K562 (cell line): ENCODE results near the gene PLPP1. TPM values are rescaled to one million over a fixed set of nuclear protein-coding genes. Genes with fewer than 3 reads are reported as not detected.

Experiments
- ATAC-seq: fragments of 200-7000 bp; cut with Tn5 transposase; 3 replicates; pipeline ENCODE4 v1.9.1; 2020; ENCODE audit warnings: moderate library complexity
- BruUV-seq: library from RNA; stranded (reverse); fragments of 400-500 nt; replicated peaks from 2 replicates; lab custom pipeline; 2021; lab: Mats Ljungman, UMichigan
- CTCF ChIA-PET: fragments of 300-600 bp; formaldehyde crosslinking; extraction: SDS; loops from one replicate; lab custom pipeline; 2021; ENCODE audit warnings: low intra/inter-chr PET ratio; lab: Yijun Ruan, JAX
- POLR2A ChIA-PET: fragments of 300-600, 350-650 bp; sonication (Branson Sonifier 250); formaldehyde crosslinking; extraction: SDS; loops from one replicate; lab custom pipeline; 2021; ENCODE audit warnings: antibody characterized with exemption, inconsistent platforms; lab: Yijun Ruan, JAX
- DNase-seq, 4 experiments: peaks; one replicate each; pipeline versions ENCODE4 v3.0.0 to v3.0.0-alpha.2; 2011 to 2018; ENCODE audit warnings: low spot score in 3 of 4, mixed read lengths in 3 of 4; ENCODE audit errors: extremely low read depth in 1 of 4
- FAIRE-seq: peaks from 2 replicates; lab custom pipeline; 2011; peaks lifted over from hg19 to GRCh38; lab: Jason Lieb, UNC
- H2AFZ ChIP-seq: 2 replicates; pipeline ENCODE4 v1.6.0; 2011; ENCODE audit warnings: low read depth, low read length, control low read depth, inconsistent platforms
- H3K27ac ChIP-seq: fragments of 200-600 bp; 3 replicates; pipeline ENCODE4 v1.8.0; 2011; ENCODE audit warnings: low read depth, mild to moderate bottlenecking, control low read depth, inconsistent platforms, low read length, moderate library complexity, mixed read lengths; ENCODE audit errors: extremely low read depth
- H3K27me3 ChIP-seq, 2 experiments: fragments of 300-600 bp in 1 of 2; 2 replicates in 1 of 2; 3 replicates in 1 of 2; pipeline versions ENCODE4 v1.6.0 to v1.8.0; 2011; ENCODE audit warnings: inconsistent platforms in 2 of 2, low read length in 2 of 2, mild to moderate bottlenecking in 1 of 2, mixed read lengths in 1 of 2, moderate library complexity in 1 of 2; ENCODE audit not compliant: control insufficient read depth in 2 of 2, insufficient read depth in 2 of 2
- H3K36me3 ChIP-seq: fragments of 300-600 bp; 3 replicates; pipeline ENCODE4 v1.8.0; 2011; ENCODE audit warnings: mild to moderate bottlenecking, low read length, inconsistent platforms; ENCODE audit not compliant: control insufficient read depth, insufficient read depth
- H3K4me1 ChIP-seq, 2 experiments: fragments of 200-600 bp in 1 of 2; replicated peaks in 1 of 2; 2 replicates in 1 of 2; 3 replicates in 1 of 2; pipeline versions ENCODE4 v1.5.1 to v1.8.0; 2011; ENCODE audit warnings: inconsistent platforms in 2 of 2, low read length in 2 of 2, mild to moderate bottlenecking in 1 of 2, mixed read lengths in 1 of 2, moderate library complexity in 1 of 2; ENCODE audit not compliant: control insufficient read depth in 2 of 2, insufficient read depth in 2 of 2
- H3K4me2 ChIP-seq: 2 replicates; pipeline ENCODE4 v1.6.1; 2011; ENCODE audit warnings: low read length, control low read depth, inconsistent platforms, mixed read lengths; ENCODE audit not compliant: insufficient read depth
- H3K4me3 ChIP-seq: fragments of 200-600 bp; sonication (generic), shearing (Covaris generic); 2 replicates; pipeline ENCODE4 v1.5.1; 2016; ENCODE audit warnings: control low read depth, inconsistent platforms
- H3K79me2 ChIP-seq: fragments of 200-600 bp; 3 replicates; pipeline ENCODE4 v1.8.0; 2011; ENCODE audit warnings: low read length, inconsistent platforms; ENCODE audit not compliant: control insufficient read depth, insufficient read depth
- H3K9ac ChIP-seq, 2 experiments: 2 replicates each; pipeline versions ENCODE4 v1.6.0 to v1.6.1; 2011; ENCODE audit warnings: low read depth in 2 of 2, low read length in 2 of 2, control low read depth in 1 of 2, inconsistent platforms in 1 of 2, mild to moderate bottlenecking in 1 of 2, mixed read lengths in 1 of 2; ENCODE audit not compliant: insufficient read depth in 1 of 2
- H3K9me1 ChIP-seq: one replicate; pipeline ENCODE4 v1.6.0; 2011; ENCODE audit warnings: inconsistent platforms, mild to moderate bottlenecking, low read length, moderate library complexity; ENCODE audit not compliant: control insufficient read depth, insufficient read depth
- H3K9me3 ChIP-seq: replicated peaks from 2 replicates; pipeline ENCODE4 v1.5.1; 2011; ENCODE audit warnings: low read depth, low read length, inconsistent platforms; ENCODE audit not compliant: control insufficient read depth, insufficient read depth
- H4K20me1 ChIP-seq: replicated peaks from 2 replicates; pipeline ENCODE4 v1.6.1; 2011; ENCODE audit warnings: low read length, inconsistent platforms, mixed read lengths; ENCODE audit not compliant: control insufficient read depth, insufficient read depth
- C11orf30 ChIP-seq: fragments of 450-650 bp; IDR thresholded peaks from 2 replicates; pipeline ENCODE4 v1.6.1; 2016; ENCODE audit warnings: low read depth, mild to moderate bottlenecking
- HDAC8 ChIP-seq: fragments of 450-650 bp; IDR thresholded peaks from 2 replicates; pipeline ENCODE4 v1.6.1; 2016; ENCODE audit warnings: mild to moderate bottlenecking, missing genetic modification characterization, moderate library complexity, missing compliant biosample characterization
- ILF3 ChIP-seq: fragments of 450-650 bp; IDR thresholded peaks from 2 replicates; pipeline ENCODE4 v1.6.1; 2018; ENCODE audit warnings: antibody characterized with exemption, mild to moderate bottlenecking, moderate library complexity, borderline replicate concordance
- MAX ChIP-seq: sonication (generic); formaldehyde crosslinking; IDR thresholded peaks from 2 replicates; pipeline ENCODE4 v1.9.0; 2022; ENCODE audit warnings: mild to moderate bottlenecking, missing genetic modification reagents
- NFATC3 ChIP-seq: fragments of 450-650 bp; IDR thresholded peaks from 2 replicates; pipeline ENCODE4 v1.6.1; 2017; ENCODE audit warnings: mild to moderate bottlenecking
- POLR2AphosphoS2 ChIP-seq: IDR thresholded peaks from 2 replicates; pipeline ENCODE4 v1.6.1; 2012; ENCODE audit warnings: low read length, improper control_type of control experiment
- RBM39 ChIP-seq: fragments of 200-400 bp; formaldehyde crosslinking; optimal IDR thresholded peaks from 2 replicates; pipeline ENCODE3; 2018; ENCODE audit warnings: low read depth, low read length
- SNRNP70 ChIP-seq: fragments of 200-400 bp; formaldehyde crosslinking; optimal IDR thresholded peaks from 2 replicates; pipeline ENCODE3; 2017; ENCODE audit warnings: low read depth, low read length
- ZFP30 ChIP-seq: fragments of 250-450 bp; sonication (Bioruptor Pico); IDR thresholded peaks from 2 replicates; pipeline ENCODE4 v1.8.0; 2022; ENCODE audit warnings: moderate library complexity, mild to moderate bottlenecking, inconsistent platforms, borderline replicate concordance
- ZNF197 ChIP-seq: fragments of 200-800 bp; sonication (Bioruptor generic); IDR thresholded peaks from 2 replicates; pipeline ENCODE4 v1.6.1; 2016; ENCODE audit warnings: low read depth, missing genetic modification characterization, missing compliant biosample characterization
- ZNF324 ChIP-seq: fragments of 250-450 bp; sonication (Bioruptor Pico); IDR thresholded peaks from 2 replicates; pipeline ENCODE4 v1.4.0; 2020; ENCODE audit warnings: mild to moderate bottlenecking
- ZNF449 ChIP-seq: fragments of 250-450 bp; sonication (Bioruptor Pico); IDR thresholded peaks from 2 replicates; pipeline ENCODE4 v1.8.0; 2022; ENCODE audit warnings: moderate library complexity, mild to moderate bottlenecking, inconsistent platforms
- ZNF717 ChIP-seq: fragments of 250-450 bp; sonication (Bioruptor Pico); IDR thresholded peaks from 2 replicates; pipeline ENCODE4 v1.5.0; 2021
- WGBS: fragments of 100-300 bp; shearing (Covaris generic); methylation state at CpG from one replicate; pipeline ENCODE4 v1.1.6; 2016; ENCODE audit warnings: low coverage, mixed read lengths; ENCODE audit not compliant: insufficient coverage; ENCODE audit errors: missing lambda C conversion rate; 5-methylcytosine and 5-hydroxymethylcytosine counted together
- in situ Hi-C: fragments of 300-500 bp; cut with MboI; formaldehyde crosslinking; loops from 4 replicates; pipeline ENCODE4 v1.15.0; 2018; ENCODE audit warnings: inconsistent platforms, mixed read lengths
- intact Hi-C: fragments of 100-400 bp; cut with micrococcal nuclease; formaldehyde crosslinking; loops from 2 replicates; pipeline ENCODE4 v1.14.2; 2022
- polyA plus RNA-seq, 8 experiments: library from polyadenylated mRNA; depleted of rRNA in 4 of 8; stranded (reverse) in 5 of 8; unstranded in 3 of 8; fragments of >200 nt; fragmentation: Nextera tagmentation in 2 of 8; fragmentation: Illumina TruSeq in 1 of 8; extraction: Ambion mirVana in 2 of 8; extraction: Trizol in 1 of 8; gene quantifications; 2 replicates each; pipeline versions ENCODE4 v1.2.1 to v1.2.3, GENCODE V29; 2011 to 2014; ENCODE audit warnings: inconsistent platforms in 1 of 8, missing spikeins in 1 of 8
- total RNA-seq, 7 experiments: library from RNA; depleted of rRNA in 6 of 7; stranded (reverse); fragments of >200 nt in 6 of 7; fragmentation: Illumina TruSeq in 2 of 7; extraction: Trizol in 2 of 7; gene quantifications; 2 replicates each; pipeline versions ENCODE4 v1.2.1 to v1.2.3, GENCODE V29; 2011 to 2021; ENCODE audit warnings: low replicate concordance in 1 of 7

The PLPP1 gene
- total and polyA plus RNA-seq, 9 of the 15 experiments (the other 6 are each of a cell fraction or from before 2014, with no cell fraction given): 0.04 to 0.24 (median 0.04) TPM; not detected in 6

GRCh38 chr5:55524816-55525215 lies 9.9 kb downstream of the PLPP1 start:
- TF ChIP-seq SNRNP70 (no peak), ILF3 (no peak), C11orf30 (no peak), HDAC8 (no peak), MAX (no peak), ZNF717 (no peak), ZNF324 (CRISPR knock-in tag) (no peak), NFATC3 (no peak), ZNF449 (no peak), POLR2AphosphoS2 (no peak), ZFP30 (no peak), RBM39 (no peak), ZNF197 (CRISPR knock-in tag) (no peak)
- no TSS peak for BruUV-seq
- no peaks in the 10 kb centered on the region; the same call in 1 of the 2 replicates for H4K20me1 ChIP-seq
- ChIA-PET POLR2A (no interaction called here), CTCF (no interaction called here)
- in situ Hi-C loops (no loop called here), intact Hi-C loops (no loop called here)
- H3K4me1 ChIP-seq: no peaks in the 10 kb centered on the region
- ATAC-seq: no peak
- no peaks in the 10 kb centered on the region for H3K79me2 ChIP-seq
- no peaks in the 10 kb centered on the region for H3K9me3 ChIP-seq
- H2AFZ ChIP-seq: no peak overlapping the region
- H3K9me1 ChIP-seq: no peaks in the 10 kb centered on the region
- FAIRE-seq: no peak
- no peak overlapping the region for H3K4me2 ChIP-seq
- no peak overlapping the region for H3K27ac ChIP-seq
- WGBS: 5% methylated on average over 1 of the region's 1 CpG
- no peak for DNase-seq
- H3K27me3 ChIP-seq: peaks cover 3 to 5% of the 10 kb centered on the region in 2 experiments; a peak in 3 of 5 replicates
- H3K9ac ChIP-seq: no peak overlapping the region
- H3K36me3 ChIP-seq: no peaks in the 10 kb centered on the region
- no peak overlapping the region for H3K4me3 ChIP-seq
